Hematopoietic multipotent progenitor cell treated with erythropoietin and hydrocortisone succinate and interleukin-3 and kit ligand, for 4 days (in vitro differentiated cells): ENCODE measurements around the gene SYT2.
"Not testable (repeated sequence)": the region's sequence is repeated elsewhere in the genome, so short reads cannot be mapped to it uniquely, and the experiment has no call there.

Experiments
- DNase-seq: peaks from one replicate; pipeline ENCODE4 v3.0.0-alpha.2; 2015

Gene SYT2

GRCh38 chr1:202565890-202566602 is 144.2 kb downstream of the SYT2 start:
- no peak for DNase-seq

- DNase-seq = no peak
Observed at GRCh38 chr1:202564958-202565495, 145.2 kb downstream of the SYT2 start.

GRCh38 chr1:202563818-202564217 is 146.4 kb downstream of the SYT2 start:
- no peak for DNase-seq

GRCh38 chr1:202562444-202563060 is 147.7 kb downstream of the SYT2 start:
- DNase-seq = no peak

GRCh38 chr1:202561726-202562443 is 148.4 kb downstream of the SYT2 start:
- no peak for DNase-seq

- DNase-seq = no peak
Observed at GRCh38 chr1:202561240-202561639, 149.0 kb downstream of the SYT2 start.

- DNase-seq = not testable (repeated sequence)
Observed at GRCh38 chr1:202557662-202558061, 152.6 kb downstream of the SYT2 start.

GRCh38 chr1:202556037-202556436 is 154.2 kb downstream of the SYT2 start:
- not testable (repeated sequence) for DNase-seq

- DNase-seq = not testable (repeated sequence)
Observed at GRCh38 chr1:202554619-202555018, 155.6 kb downstream of the SYT2 start.

GRCh38 chr1:202553560-202554038 is 156.7 kb downstream of the SYT2 start:
- DNase-seq = peak; percentile 66

GRCh38 chr1:202553078-202553477 is 157.2 kb downstream of the SYT2 start:
- DNase-seq = not testable (repeated sequence)

GRCh38 chr1:202552615-202553014 is 157.6 kb downstream of the SYT2 start:
- not testable (repeated sequence) for DNase-seq

GRCh38 chr1:202551683-202552082 is 158.6 kb downstream of the SYT2 start:
- DNase-seq = peak; percentile 18

- not testable (repeated sequence) for DNase-seq
Observed at GRCh38 chr1:202550088-202550487, 160.2 kb downstream of the SYT2 start.

- no peak for DNase-seq
Observed at GRCh38 chr1:202547215-202547614, 163.0 kb downstream of the SYT2 start.

GRCh38 chr1:202546796-202547195 is 163.5 kb downstream of the SYT2 start:
- DNase-seq = peak; percentile 15

GRCh38 chr1:202546377-202546776 is 163.9 kb downstream of the SYT2 start:
- not testable (repeated sequence) for DNase-seq

GRCh38 chr1:202545647-202546303 is 164.5 kb downstream of the SYT2 start:
- DNase-seq = not testable (repeated sequence)

GRCh38 chr1:202544766-202545449 is 165.3 kb downstream of the SYT2 start:
- DNase-seq = not testable (repeated sequence)

GRCh38 chr1:202543537-202543936 is 166.7 kb downstream of the SYT2 start:
- DNase-seq = not testable (repeated sequence)

GRCh38 chr1:202542415-202542814 is 167.8 kb downstream of the SYT2 start:
- not testable (repeated sequence) for DNase-seq

- DNase-seq = not testable (repeated sequence)
Observed at GRCh38 chr1:202540858-202541257, 169.4 kb downstream of the SYT2 start.
